Upper lobe of left lung (tissue), 6 donors: ENCODE data around the gene EVC2. TPM values are rescaled to one million over a fixed set of nuclear protein-coding genes. Genes with fewer than 3 reads are reported as not detected.
A peak's percentile ranks its signal among the peaks of the same experiment; 100 is the strongest.

Experiments
- ATAC-seq, 2 donors: fragments of 200-7000 bp; cut with Tn5 transposase; one replicate each; pipeline ENCODE4 v1.9.1; 2022; ENCODE audit warnings: mild to moderate bottlenecking in 2 of 2, moderate library complexity in 2 of 2; ENCODE audit not compliant: low FRiP score in 2 of 2
- DNase-seq, 2 donors: peaks; one replicate each; pipeline ENCODE4 v3.0.0-alpha.2; 2019 to 2020
- H3K27ac ChIP-seq, 4 donors: fragments of 200-600 bp; sonication (generic); one replicate each; pipeline ENCODE4 v1.5.1; 2016 to 2019
- H3K27me3 ChIP-seq, 4 donors: fragments of 200-600 bp; sonication (generic); one replicate each; pipeline ENCODE4 v1.5.1; 2017 to 2019
- H3K36me3 ChIP-seq, 4 donors: fragments of 200-600 bp; sonication (generic); one replicate each; pipeline ENCODE4 v1.5.1; 2016 to 2019
- H3K4me1 ChIP-seq, 4 donors: fragments of 200-600 bp; sonication (generic); one replicate each; pipeline ENCODE4 v1.5.1; 2018 to 2019
- H3K4me3 ChIP-seq, 4 donors: fragments of 200-600 bp; sonication (generic); one replicate each; pipeline ENCODE4 v1.5.1; 2017 to 2019; ENCODE audit warnings: mild to moderate bottlenecking in 2 of 4, moderate library complexity in 1 of 4
- H3K9me3 ChIP-seq, 4 donors: fragments of 200-600 bp; sonication (generic); one replicate each; pipeline ENCODE4 v1.5.1; 2018 to 2019
- CTCF ChIP-seq, 6 experiments: fragments of 450-650 bp in 4 of 6; fragments of 200-600 bp in 2 of 6; sonication (generic) in 2 of 6; IDR thresholded peaks; one replicate each; pipeline ENCODE4 v1.5.1; 2016 to 2019; ENCODE audit warnings: antibody characterized with exemption in 6 of 6
- EP300 ChIP-seq, 4 donors: sonication (generic); formaldehyde crosslinking; IDR thresholded peaks; one replicate each; pipeline ENCODE4 v1.5.1; 2017; ENCODE audit warnings: antibody characterized with exemption in 4 of 4, control low read depth in 2 of 4
- POLR2A ChIP-seq, 4 donors: fragments of 450-650 bp; IDR thresholded peaks; one replicate each; pipeline ENCODE4 v1.5.1; 2016 to 2017; ENCODE audit warnings: antibody characterized with exemption in 4 of 4, mild to moderate bottlenecking in 2 of 4
- POLR2AphosphoS5 ChIP-seq, 2 donors: sonication (generic); formaldehyde crosslinking; IDR thresholded peaks; one replicate each; pipeline ENCODE4 v1.5.1; 2017; ENCODE audit warnings: antibody characterized with exemption in 2 of 2
- WGBS, 2 donors: methylation state at CpG; one replicate each; pipeline ENCODE4 v1.1.5; 2017 to 2018; 5-methylcytosine and 5-hydroxymethylcytosine counted together
- total RNA-seq, 6 donors: library from RNA; depleted of rRNA in 4 of 6; stranded (reverse); fragments of >200 nt in 4 of 6; gene quantifications; one replicate each; pipeline versions ENCODE4 v1.1.0 to v1.2.1, GENCODE V29; 2016 to 2021
- donor health status: DM: no; HTN: no; CAD: no; lungs with moderate emphysema.
- donor health status: DM: no; HTN: yes; CAD: no; lungs with severe emphysema.

EVC2 gene
- total RNA-seq, 6 donors from 2014 or later = 3.2 to 26.2 (median 5.6) TPM

DNA sequence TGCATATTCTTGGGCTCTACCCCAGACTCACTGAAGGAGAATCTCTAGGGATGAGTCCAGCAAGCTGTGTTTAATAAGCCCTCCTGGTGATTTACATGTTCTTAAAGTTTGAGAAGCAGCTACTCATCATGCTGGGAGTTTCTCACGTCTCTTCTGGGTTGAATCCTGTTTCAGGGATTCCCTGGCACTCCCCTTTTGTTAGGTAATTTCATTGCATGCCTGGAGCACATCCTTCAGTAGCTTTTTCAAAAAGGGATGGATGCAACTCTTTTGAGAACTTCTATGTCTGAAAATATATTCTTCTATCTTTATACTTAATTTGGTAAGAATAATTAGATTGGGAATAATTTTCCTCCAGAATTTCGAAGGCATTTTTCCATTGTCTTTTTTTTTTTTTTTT, 7.0 kb upstream of the EVC2 start:
- H3K4me3 ChIP-seq = no peak overlapping the region
- no peak overlapping the region for H3K27ac ChIP-seq
- DNase-seq = no peak
- ATAC-seq = no peak
- 46 to 47% methylated on average over 2 of the region's 2 CpGs for WGBS, 2 donors
- peaks cover 0 to 5% (median 0%) of the 10 kb centered on the region in 4 donors for H3K27me3 ChIP-seq
- H3K9me3 ChIP-seq = peaks cover 0 to 3% (median 0%) of the 10 kb centered on the region in 4 donors
- H3K4me1 ChIP-seq = peaks cover 0 to 4% (median 3%) of the 10 kb centered on the region in 4 donors
- no peaks in the 10 kb centered on the region for H3K36me3 ChIP-seq
- TF ChIP-seq EP300 (IDR thresholded peaks at IDR 0.05) = no peak
- no peak for TF ChIP-seq POLR2AphosphoS5 (IDR thresholded peaks at IDR 0.05)
- no peak for TF ChIP-seq CTCF (IDR thresholded peaks at IDR 0.05)

GRCh38 chr4:5713861-5714260, 5.5 kb upstream of the EVC2 start:
- no peak for ATAC-seq
- 78 to 80% methylated on average over 6 of the region's 6 CpGs for WGBS, 2 donors
- Histone ChIP-seq H3K36me3 (no peaks in the 10 kb centered on the region), H3K27ac (no peak overlapping the region), H3K4me3 (no peak overlapping the region), H3K27me3 (peaks cover 0 to 5% (median 0%) of the 10 kb centered on the region in 4 donors), H3K4me1 (peaks cover 0 to 5% (median 4%) of the 10 kb centered on the region in 4 donors), H3K9me3 (peaks cover 0 to 3% (median 0%) of the 10 kb centered on the region in 4 donors)
- TF ChIP-seq POLR2A (IDR thresholded peaks at IDR 0.05) = no peak
- no peak for TF ChIP-seq POLR2AphosphoS5 (IDR thresholded peaks at IDR 0.05)
- no peak for TF ChIP-seq CTCF (IDR thresholded peaks at IDR 0.05)
- TF ChIP-seq EP300 (IDR thresholded peaks at IDR 0.05) = no peak
- DNase-seq = no peak

DNA sequence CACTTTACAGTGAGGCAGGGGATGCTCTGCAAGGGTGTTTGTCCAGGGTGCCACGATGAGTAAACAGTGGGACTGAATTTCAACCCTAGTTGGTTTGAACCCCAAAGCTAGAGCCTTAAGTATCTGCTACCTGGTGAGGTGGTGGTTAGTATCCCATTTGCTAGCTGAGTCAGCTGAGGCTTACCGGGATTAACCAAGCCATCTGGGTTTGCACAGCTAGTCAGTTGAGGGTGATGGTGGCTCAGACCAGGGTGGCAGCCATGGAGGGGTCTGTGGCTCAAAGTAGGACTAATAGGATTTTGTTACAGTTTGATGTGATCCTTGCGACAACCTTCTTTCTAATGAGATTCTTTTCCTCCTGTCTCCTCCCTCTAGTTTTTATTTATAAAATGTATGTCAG, 4.6 kb upstream of the EVC2 start:
- peaks cover 0 to 5% (median 4%) of the 10 kb centered on the region in 4 donors for H3K4me1 ChIP-seq
- H3K9me3 ChIP-seq = peaks cover 0 to 3% (median 0%) of the 10 kb centered on the region in 4 donors
- H3K27me3 ChIP-seq = peaks cover 0 to 5% (median 1%) of the 10 kb centered on the region in 4 donors
- no peak for DNase-seq
- H3K4me3 ChIP-seq = no peak overlapping the region
- 92 to 97% methylated on average over 2 to 3 of the region's 3 CpGs for WGBS, 2 donors
- no peak overlapping the region for H3K27ac ChIP-seq
- no peak for TF ChIP-seq EP300 (IDR thresholded peaks at IDR 0.05)
- no peaks in the 10 kb centered on the region for H3K36me3 ChIP-seq
- no peak for ATAC-seq

DNA sequence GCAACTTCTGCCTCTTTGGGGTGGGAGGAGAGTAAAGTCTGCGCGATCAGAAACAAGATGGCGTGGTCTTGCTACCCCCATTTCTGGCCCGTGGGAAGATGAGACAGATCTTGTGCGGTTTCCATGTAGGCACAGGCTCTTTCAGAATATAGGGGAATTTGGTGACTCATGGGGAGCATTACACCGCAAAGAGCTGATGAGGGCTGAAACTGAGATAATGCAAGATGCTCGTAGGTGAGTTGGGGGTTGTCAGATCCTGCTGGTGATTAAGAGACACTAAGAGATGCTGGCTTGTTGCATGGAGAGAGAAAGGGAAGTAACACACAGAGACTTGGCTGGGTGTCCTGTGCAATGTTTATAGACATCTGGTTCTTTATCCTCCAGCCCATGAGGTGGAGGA, 4.2 kb upstream of the EVC2 start:
- Histone ChIP-seq H3K4me1 (peaks cover 2 to 9% (median 7%) of the 10 kb centered on the region in 4 donors), H3K4me3 (no peak overlapping the region), H3K9me3 (peaks cover 0 to 3% (median 0%) of the 10 kb centered on the region in 4 donors), H3K27me3 (peaks cover 0 to 5% (median 1%) of the 10 kb centered on the region in 4 donors), H3K27ac (no peak overlapping the region), H3K36me3 (no peaks in the 10 kb centered on the region)
- no peak for ATAC-seq
- WGBS, 2 donors = 93 to 96% methylated on average over 7 of the region's 7 CpGs
- TF ChIP-seq POLR2AphosphoS5 (IDR thresholded peaks at IDR 0.05) (no peak), EP300 (IDR thresholded peaks at IDR 0.05) (no peak), POLR2A (IDR thresholded peaks at IDR 0.05) (no peak), CTCF (IDR thresholded peaks at IDR 0.05) (no peak)
- no peak for DNase-seq

- Histone ChIP-seq H3K4me1 (peaks cover 3 to 17% (median 14%) of the 10 kb centered on the region in 4 donors), H3K4me3 (peak overlapping the region; percentile 28 to 59 (median 55)), H3K27me3 (peaks cover 0 to 5% (median 1%) of the 10 kb centered on the region in 4 donors), H3K9me3 (peaks cover 0 to 3% (median 0%) of the 10 kb centered on the region in 4 donors), H3K27ac (peak overlapping the region in 2 of 4 donors; percentile 38 to 71), H3K36me3 (no peaks in the 10 kb centered on the region)
- peak in 1 of 2 donors; percentile 25 for DNase-seq
- WGBS, 2 donors = 24 to 45% methylated on average over 14 to 40 of the region's 52 CpGs
- peak in 1 of 2 donors; percentile 2 for ATAC-seq
- TF ChIP-seq POLR2AphosphoS5 (IDR thresholded peaks at IDR 0.05) = no peak
- TF ChIP-seq POLR2A (IDR thresholded peaks at IDR 0.05) = no peak
- no peak for TF ChIP-seq CTCF (IDR thresholded peaks at IDR 0.05)
- no peak for TF ChIP-seq EP300 (IDR thresholded peaks at IDR 0.05)
Measured at GRCh38 chr4:5711479-5712184, 3.3 kb upstream of the EVC2 start.
